OCI-LY1 (cell line): Measurements from ENCODE around the gene TTYH3.

ENCODE experiments used
- H2AFZ ChIP-seq: fragments of 200-600 bp; sonication (generic), shearing (Covaris generic); 2 replicates; pipeline ENCODE4 v1.6.0; 2014; ENCODE audit warnings: antibody characterized with exemption, mild to moderate bottlenecking, low read length
- H3F3A ChIP-seq: fragments of 200-600 bp; sonication (generic), shearing (Covaris generic); 2 replicates; pipeline ENCODE4 v1.6.0; 2014; ENCODE audit warnings: mild to moderate bottlenecking, antibody characterized with exemption, low read length, moderate library complexity; ENCODE audit not compliant: insufficient read depth
- H3K27ac ChIP-seq: fragments of 200-600 bp; sonication (generic); 2 replicates; pipeline ENCODE4 v1.5.1; 2014; ENCODE audit warnings: low read length, mixed run types, mild to moderate bottlenecking, low read depth; ENCODE audit not compliant: poor library complexity, severe bottlenecking
- H3K27me3 ChIP-seq: fragments of 200-600 bp; sonication (generic); 2 replicates; pipeline ENCODE4 v1.6.0; 2014; ENCODE audit warnings: antibody characterized with exemption, mild to moderate bottlenecking, low read length, moderate library complexity; ENCODE audit not compliant: insufficient read depth
- H3K36me3 ChIP-seq: fragments of 200-600 bp; sonication (generic); 2 replicates; pipeline ENCODE4 v1.6.1; 2014; ENCODE audit warnings: mild to moderate bottlenecking, antibody characterized with exemption, low read length, moderate library complexity, mixed read lengths; ENCODE audit not compliant: insufficient read depth
- H3K4me1 ChIP-seq: fragments of 200-600 bp; sonication (generic); 2 replicates; pipeline ENCODE4 v1.5.1; 2014; ENCODE audit warnings: mild to moderate bottlenecking, low read length, moderate library complexity; ENCODE audit not compliant: insufficient read depth, severe bottlenecking
- H3K4me2 ChIP-seq: fragments of 200-600 bp; sonication (generic), shearing (Covaris generic); 2 replicates; pipeline ENCODE4 v1.6.1; 2014; ENCODE audit warnings: low read length
- H3K4me3 ChIP-seq: fragments of 200-600 bp; sonication (generic); 2 replicates; pipeline ENCODE4 v1.5.1; 2014; ENCODE audit warnings: low read length, low read depth, mild to moderate bottlenecking, mixed read lengths; ENCODE audit not compliant: poor library complexity, severe bottlenecking
- H3K79me2 ChIP-seq: fragments of 200-600 bp; shearing (Covaris generic); 2 replicates; pipeline ENCODE4 v1.6.1; 2016; ENCODE audit warnings: mixed run types, low read length, mixed read lengths; ENCODE audit not compliant: insufficient read depth
- H3K9ac ChIP-seq: fragments of 200-600 bp; sonication (generic), shearing (Covaris generic); 2 replicates; pipeline ENCODE4 v1.6.1; 2014; ENCODE audit warnings: mild to moderate bottlenecking, low read length, mixed read lengths
- H3K9me2 ChIP-seq: fragments of 200-600 bp; sonication (generic), shearing (Covaris generic); 2 replicates; pipeline ENCODE4 v1.6.1; 2014; ENCODE audit warnings: low read depth, mild to moderate bottlenecking, low read length, mixed read lengths
- H3K9me3 ChIP-seq: fragments of 200-600 bp; shearing (Covaris generic); 2 replicates; pipeline ENCODE4 v1.6.1; 2014; ENCODE audit warnings: low read length, mixed read lengths
- H4K20me1 ChIP-seq: fragments of 200-600 bp; sonication (generic), shearing (Covaris generic); 2 replicates; pipeline ENCODE4 v1.6.0; 2016; ENCODE audit warnings: mild to moderate bottlenecking, low read length; ENCODE audit not compliant: insufficient read depth
- CTCF ChIP-seq: fragments of 200-600 bp; sonication (generic), shearing (Covaris generic); IDR thresholded peaks from 2 replicates; pipeline ENCODE4 v1.5.1; 2017; ENCODE audit warnings: mild to moderate bottlenecking, antibody characterized with exemption, low read length, moderate library complexity, mixed read lengths
- EZH2 ChIP-seq: fragments of 200-600 bp; sonication (generic), shearing (Covaris generic); IDR thresholded peaks from 2 replicates; pipeline ENCODE4 v1.8.0; 2017; ENCODE audit warnings: borderline replicate concordance, mixed run types, mild to moderate bottlenecking, antibody characterized with exemption, low read length, moderate library complexity, mixed read lengths

Gene TTYH3

GRCh38 chr7:2634267-2635145 is 2.7 kb downstream of the TTYH3 start:
- H3K36me3 ChIP-seq, result no peaks in the 10 kb centered on the region
- no peak for TF ChIP-seq EZH2
- TF ChIP-seq CTCF, result no peak
- no peaks in the 10 kb centered on the region for H3F3A ChIP-seq
- no peaks in the 10 kb centered on the region for H3K9me2 ChIP-seq
- no peaks in the 10 kb centered on the region for H3K9me3 ChIP-seq
- no peaks in the 10 kb centered on the region for H3K79me2 ChIP-seq
- no peak overlapping the region for H3K4me2 ChIP-seq
- no peak overlapping the region for H2AFZ ChIP-seq
- H3K27me3 ChIP-seq, result peaks cover 14% of the 10 kb centered on the region; the same call in 1 of the 2 replicates
- H3K4me3 ChIP-seq, result no peak overlapping the region
- no peak overlapping the region for H3K9ac ChIP-seq
- peaks cover 17% of the 10 kb centered on the region for H3K4me1 ChIP-seq
- no peaks in the 10 kb centered on the region for H4K20me1 ChIP-seq
- H3K27ac ChIP-seq, result no peak overlapping the region

- H3K9me2 ChIP-seq, result no peaks in the 10 kb centered on the region
- H2AFZ ChIP-seq, result no peak overlapping the region
- peaks cover 17% of the 10 kb centered on the region for H3K4me1 ChIP-seq
- H3K9me3 ChIP-seq, result no peaks in the 10 kb centered on the region
- H3K36me3 ChIP-seq, result no peaks in the 10 kb centered on the region
- no peak for TF ChIP-seq CTCF
- TF ChIP-seq EZH2, result no peak
- H4K20me1 ChIP-seq, result no peaks in the 10 kb centered on the region
- no peak overlapping the region for H3K4me2 ChIP-seq
- no peaks in the 10 kb centered on the region for H3K79me2 ChIP-seq
- H3F3A ChIP-seq, result no peaks in the 10 kb centered on the region
- H3K4me3 ChIP-seq, result no peak overlapping the region
- H3K9ac ChIP-seq, result no peak overlapping the region
- H3K27me3 ChIP-seq, result peaks cover 18% of the 10 kb centered on the region; the same call in 1 of the 2 replicates
- H3K27ac ChIP-seq, result no peak overlapping the region
Measured at GRCh38 chr7:2635148-2635668, 3.4 kb downstream of the TTYH3 start.

GRCh38 chr7:2635810-2636701 is 4.3 kb downstream of the TTYH3 start:
- Histone ChIP-seq H3K79me2 (no peaks in the 10 kb centered on the region), H2AFZ (no peak overlapping the region)

More at GRCh38 chr7:2635810-2636701, 4.3 kb downstream of the TTYH3 start:
- no peaks in the 10 kb centered on the region for H3K36me3 ChIP-seq
- TF ChIP-seq EZH2 (no peak), CTCF (no peak)
- no peak overlapping the region for H3K27ac ChIP-seq
- H3K9me3 ChIP-seq, result no peaks in the 10 kb centered on the region
- H3K4me1 ChIP-seq, result peaks cover 23% of the 10 kb centered on the region
- H3K27me3 ChIP-seq, result peaks cover 18% of the 10 kb centered on the region; the same call in 1 of the 2 replicates
- no peaks in the 10 kb centered on the region for H4K20me1 ChIP-seq
- H3K4me3 ChIP-seq, result no peak overlapping the region
- no peaks in the 10 kb centered on the region for H3K9me2 ChIP-seq
- no peaks in the 10 kb centered on the region for H3F3A ChIP-seq
- H3K9ac ChIP-seq, result no peak overlapping the region
- H3K4me2 ChIP-seq, result no peak overlapping the region
